B cell (primary cell): ENCODE data around the gene CCNL1. TPM values are rescaled to one million over a fixed set of nuclear protein-coding genes. Genes with fewer than 3 reads are reported as not detected.

Source experiments
- ATAC-seq: fragments of 200-7000 bp; cut with Tn5 transposase; one replicate; pipeline ENCODE4 v1.10.0; 2021; ENCODE audit warnings: low read depth, mild to moderate bottlenecking, moderate number of reproducible peaks, moderate library complexity
- CTCF ChIA-PET: fragments of 350-600 bp; sonication (Branson Sonifier 250); formaldehyde crosslinking; loops from one replicate; lab custom pipeline; 2021; ENCODE audit warnings: antibody characterized with exemption, inconsistent platforms; lab: Charles Lee
- POLR2A ChIA-PET: fragments of 350-600 bp; sonication (Branson Sonifier 250); formaldehyde crosslinking; loops from one replicate; lab custom pipeline; 2021; ENCODE audit warnings: antibody characterized with exemption; lab: Charles Lee
- DNase-seq: peaks from one replicate; pipeline ENCODE4 v3.0.0; 2013
- H2AFZ ChIP-seq: 2 replicates; pipeline ENCODE4 v1.6.1; 2012; ENCODE audit warnings: mild to moderate bottlenecking, low read depth, low read length; ENCODE audit not compliant: insufficient read depth, poor library complexity, severe bottlenecking
- H3K27ac ChIP-seq, 2 donors: 1 replicate in 1 of 2; 2 replicates in 1 of 2; pipeline ENCODE4 v1.5.1; 2012 to 2013; ENCODE audit warnings: low read length in 2 of 2, mild to moderate bottlenecking in 2 of 2, moderate library complexity in 1 of 2
- H3K27me3 ChIP-seq, 4 experiments: fragments of 200-600 bp in 1 of 4; sonication (generic) in 1 of 4; replicated peaks in 1 of 4; 1 replicate in 2 of 4; 2 replicates in 2 of 4; pipeline versions ENCODE4 v1.6.1 to v1.7.0; 2013 to 2016; ENCODE audit warnings: low read length in 3 of 4, mild to moderate bottlenecking in 2 of 4, mixed read lengths in 1 of 4, moderate library complexity in 1 of 4; ENCODE audit not compliant: insufficient read depth in 4 of 4, control insufficient read depth in 3 of 4; ENCODE audit errors: control extremely low read depth in 1 of 4
- H3K36me3 ChIP-seq, 2 experiments: replicated peaks in 1 of 2; 1 replicate in 1 of 2; 2 replicates in 1 of 2; pipeline versions ENCODE4 v1.6.1 to v1.7.1; 2013; ENCODE audit warnings: low read length in 1 of 2; ENCODE audit not compliant: insufficient read depth in 2 of 2, control insufficient read depth in 1 of 2; ENCODE audit errors: control extremely low read depth in 1 of 2, extremely low read depth in 1 of 2
- H3K4me1 ChIP-seq, 2 donors: fragments of 200-600 bp in 1 of 2; sonication (generic) in 1 of 2; 1 replicate in 1 of 2; 2 replicates in 1 of 2; pipeline versions ENCODE4 v1.5.1 to v1.6.1; 2013 to 2017; ENCODE audit warnings: low read length in 2 of 2; ENCODE audit not compliant: control insufficient read depth in 2 of 2, insufficient read depth in 2 of 2
- H3K4me2 ChIP-seq: replicated peaks from 2 replicates; pipeline ENCODE3; 2012; ENCODE audit warnings: mild to moderate bottlenecking, low read depth, low read length; ENCODE audit not compliant: poor library complexity, severe bottlenecking
- H3K4me3 ChIP-seq, 5 experiments: fragments of 200-600 bp in 1 of 5; sonication (generic) in 1 of 5; 1 replicate in 3 of 5; 2 replicates in 2 of 5; pipeline versions ENCODE4 v1.5.1 to v1.7.0; 2011 to 2016; ENCODE audit warnings: low read length in 4 of 5, mild to moderate bottlenecking in 4 of 5, low read depth in 2 of 5, control low read depth in 1 of 5, moderate library complexity in 1 of 5; ENCODE audit not compliant: insufficient read depth in 1 of 5; ENCODE audit errors: control extremely low read depth in 1 of 5, extremely low read depth in 1 of 5
- H3K79me2 ChIP-seq: fragments of 200-600 bp; sonication (generic); one replicate; pipeline ENCODE4 v1.6.0; 2016; ENCODE audit warnings: low read length; ENCODE audit not compliant: control insufficient read depth, insufficient read depth
- H3K9ac ChIP-seq: fragments of 200-600 bp; sonication (generic); 2 replicates; pipeline ENCODE4 v1.6.1; 2017; ENCODE audit warnings: mild to moderate bottlenecking, low read length, moderate library complexity
- H3K9me3 ChIP-seq, 3 donors: one replicate each; pipeline versions ENCODE4 v1.6.1 to v1.7.1; 2013; ENCODE audit warnings: low read length in 2 of 3; ENCODE audit not compliant: control insufficient read depth in 2 of 3, insufficient read depth in 1 of 3; ENCODE audit errors: control extremely low read depth in 1 of 3
- H4K20me1 ChIP-seq: 2 replicates; pipeline ENCODE4 v1.6.0; 2012; ENCODE audit warnings: mild to moderate bottlenecking, low read length; ENCODE audit not compliant: insufficient read depth, control insufficient read depth, poor library complexity, severe bottlenecking
- H3K27ac Mint-ChIP-seq: one replicate; pipeline ENCODE4 v1.8.0; 2021; ENCODE audit warnings: mixed read lengths
- H3K27me3 Mint-ChIP-seq: one replicate; pipeline ENCODE4 v1.8.0; 2021; ENCODE audit warnings: mixed read lengths
- H3K4me1 Mint-ChIP-seq: one replicate; pipeline ENCODE4 v1.8.0; 2021; ENCODE audit warnings: mixed read lengths
- H3K4me3 Mint-ChIP-seq: one replicate; pipeline ENCODE4 v1.8.0; 2021; ENCODE audit warnings: mixed read lengths
- H3K9me3 Mint-ChIP-seq: one replicate; pipeline ENCODE4 v1.8.0; 2022; ENCODE audit warnings: mixed read lengths; ENCODE audit not compliant: insufficient read depth
- CTCF ChIP-seq: fragments of 200-600 bp; IDR thresholded peaks from one replicate; pipeline ENCODE4 v1.8.0; 2022; ENCODE audit warnings: antibody characterized with exemption, mild to moderate bottlenecking
- EZH2 ChIP-seq: IDR thresholded peaks from 2 replicates; pipeline ENCODE4 v1.6.1; 2012; ENCODE audit warnings: borderline replicate concordance, low read depth, mild to moderate bottlenecking, moderate library complexity, low read length; ENCODE audit not compliant: insufficient read depth, poor library complexity, severe bottlenecking
- WGBS: methylation state at CpG from one replicate; pipeline ENCODE4 v1.1.5; 2013; ENCODE audit warnings: missing lambda C conversion rate; ENCODE audit not compliant: insufficient coverage; 5-methylcytosine and 5-hydroxymethylcytosine counted together
- intact Hi-C: fragments of 100-400 bp; cut with micrococcal nuclease; formaldehyde crosslinking; loops from one replicate; pipeline ENCODE4 v1.10.0; 2022
- polyA plus RNA-seq: library from polyadenylated mRNA; depleted of rRNA; stranded (reverse); fragments of >200 nt; gene quantifications from 2 replicates; pipeline ENCODE4 v1.2.3, GENCODE V29; 2012
- total RNA-seq, 2 donors: library from RNA; stranded (reverse); fragments of 120-200 nt in 1 of 2; gene quantifications; 1 replicate in 1 of 2; 2 replicates in 1 of 2; pipeline versions ENCODE4 v1.2.3 to v1.2.4, GENCODE V29; 2013 to 2022

Gene CCNL1
- total and polyA plus RNA-seq, 2 donors (not counting 1 experiment from before 2014, with no cell fraction given), result 322 to 655 TPM

GRCh38 chr3:157172746-157173145 is 12.8 kb upstream of the CCNL1 start:
- Histone ChIP-seq H3K79me2 (peaks cover 23% of the 10 kb centered on the region), H3K27me3 (no peaks in the 10 kb centered on the region), H2AFZ (no peak overlapping the region), H3K4me3 (no peak overlapping the region), H3K9me3 (peaks cover 0 to 1% (median 0%) of the 10 kb centered on the region in 3 donors), H3K4me1 (peaks cover 19% of the 10 kb centered on the region in 2 donors), H3K9ac (no peak overlapping the region), H3K27ac (no peak overlapping the region), H3K36me3 (peaks cover 0 to under 1% of the 10 kb centered on the region in 2 experiments), H4K20me1 (no peaks in the 10 kb centered on the region), H3K4me2 (no peak overlapping the region)
- WGBS, result 100% methylated on average over 3 of the region's 4 CpGs
- no peaks in the 10 kb centered on the region for H3K9me3 Mint-ChIP-seq
- intact Hi-C loops, result no loop called here
- no peaks in the 10 kb centered on the region for H3K27me3 Mint-ChIP-seq
- ATAC-seq (no peak), DNase-seq (no peak)
- CTCF ChIA-PET, result interaction anchor here (2.3 to 4.7 kb wide), 2 partner anchors 12 kb away, joined by 18 to 54 read pairs; partner anchors contain the start of gene CCNL1
- H3K4me1 Mint-ChIP-seq, result peaks cover 23% of the 10 kb centered on the region
- H3K4me3 Mint-ChIP-seq, result peak overlapping the region; percentile 14
- TF ChIP-seq CTCF, result no peak
- no peak for TF ChIP-seq EZH2
- no peak overlapping the region for H3K27ac Mint-ChIP-seq
- POLR2A ChIA-PET, result interaction anchor here (4.0 kb wide), 1 partner anchor 11 kb away, joined by 168 read pairs; the partner anchor contains the start of gene CCNL1

GRCh38 chr3:157170861-157171260 is 10.9 kb upstream of the CCNL1 start:
- Histone ChIP-seq H3K4me1 (peaks cover 10 to 11% of the 10 kb centered on the region in 2 donors), H3K4me2 (no peak overlapping the region), H3K4me3 (no peak overlapping the region), H2AFZ (peak overlapping the region; percentile 29), H3K9ac (no peak overlapping the region), H3K36me3 (peaks cover 0 to 2% of the 10 kb centered on the region in 2 experiments), H3K27me3 (no peaks in the 10 kb centered on the region), H4K20me1 (no peaks in the 10 kb centered on the region), H3K27ac (no peak overlapping the region), H3K79me2 (peaks cover 9% of the 10 kb centered on the region), H3K9me3 (no peaks in the 10 kb centered on the region)
- WGBS, result 0% methylated on average over 1 of the region's 3 CpGs
- DNase-seq (no peak), ATAC-seq (no peak)
- Mint-ChIP-seq H3K4me1 (peaks cover 14% of the 10 kb centered on the region), H3K4me3 (no peak overlapping the region), H3K9me3 (no peaks in the 10 kb centered on the region), H3K27ac (no peak overlapping the region), H3K27me3 (no peaks in the 10 kb centered on the region)
- POLR2A ChIA-PET, result no interaction called here
- CTCF ChIA-PET, result interaction anchor here (2.3 kb wide), 1 partner anchor 11 kb away, joined by 18 read pairs; the partner anchor contains the start of gene CCNL1
- intact Hi-C loops, result no loop called here
- TF ChIP-seq EZH2, result no peak
- TF ChIP-seq CTCF, result no peak
